Measurements from ENCODE around the gene SDR42E1. TPM values are rescaled to one million over a fixed set of nuclear protein-coding genes. Genes with fewer than 3 reads are reported as not detected.

Gene SDR42E1
- total and polyA plus RNA-seq, 2 of the 4 experiments (the other 2 are of a cell fraction): 0.44 to 0.72 TPM

DNA sequence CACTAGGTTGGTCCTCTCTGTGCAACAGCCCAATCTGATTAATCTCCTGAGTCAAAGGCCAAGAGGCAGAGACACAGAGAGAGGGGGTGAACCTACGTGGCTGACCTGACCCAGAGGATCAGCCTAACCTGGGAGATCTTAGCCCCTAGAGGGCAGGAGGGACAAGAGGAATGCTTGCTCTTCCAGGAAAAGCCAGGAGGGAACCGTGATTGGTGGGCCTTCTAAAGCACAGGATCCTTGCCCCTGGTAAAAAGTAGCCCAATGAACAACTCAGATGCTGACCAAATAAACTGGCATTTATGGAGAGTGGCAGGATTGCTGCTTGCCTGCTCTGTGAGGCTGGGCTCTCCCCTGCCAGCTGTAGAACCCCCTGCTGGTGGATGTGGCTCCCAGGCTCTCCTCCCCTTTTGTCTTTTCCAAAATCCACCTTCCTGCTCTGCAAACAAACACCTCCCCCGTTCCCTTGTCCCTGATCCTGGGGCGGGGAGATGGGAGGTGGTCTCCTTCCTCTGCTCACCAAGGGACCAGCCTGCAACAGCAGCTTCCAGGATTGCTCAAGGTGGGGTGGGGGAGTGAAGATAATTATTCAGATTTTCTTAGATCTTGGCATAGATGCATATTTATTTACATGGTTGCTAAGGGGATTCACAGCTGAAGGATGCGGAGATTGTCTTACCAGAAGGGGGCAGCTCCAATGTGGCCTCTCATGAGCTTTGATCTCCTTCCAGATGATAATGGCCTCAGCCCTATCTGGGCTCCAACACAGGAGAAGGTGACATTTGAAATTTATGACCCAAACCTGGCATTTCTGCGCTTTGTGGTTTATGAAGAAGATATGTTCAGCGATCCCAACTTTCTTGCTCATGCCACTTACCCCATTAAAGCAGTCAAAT, 71.9 kb downstream of the SDR42E1 start (continued):
- no peak for TF ChIP-seq RCOR1 (IDR thresholded peaks at IDR 0.05; ENCODE audit: insufficient replicate concordance, low read length)

Other genes with a start within 250 kb of the SDR42E1 start
- 0.18 and 0.28 TPM in 2 replicates for gene PLCG2, start 232.2 kb downstream of the SDR42E1 start, total RNA-seq (2012; rRNA removed)
- 0.04 and 0.14 TPM in 2 replicates for gene PLCG2, start 232.2 kb downstream of the SDR42E1 start, polyA plus RNA-seq (2012; rRNA removed)
- gene HSD17B2, start 23.8 kb upstream of the SDR42E1 start, total RNA-seq (2012; rRNA removed): 0.18 and 0.28 TPM in 2 replicates
- gene HSD17B2, start 23.8 kb upstream of the SDR42E1 start, polyA plus RNA-seq (2012; rRNA removed): 0.12 TPM in 1 of 2 replicates, not detected in the other
- 5.4 and 28.1 TPM in 2 replicates for gene MPHOSPH6, start 158.8 kb upstream of the SDR42E1 start, total RNA-seq (2012; rRNA removed)
- gene MPHOSPH6, start 158.8 kb upstream of the SDR42E1 start, polyA plus RNA-seq (2012; rRNA removed): 11.8 and 15.5 TPM in 2 replicates